Right lung (tissue), 5 donors: ENCODE results near the gene VSTM4. TPM values are rescaled to one million over a fixed set of nuclear protein-coding genes. Genes with fewer than 3 reads are reported as not detected.

ENCODE experiments used
- DNase-seq, 2 donors: peaks; one replicate each; pipeline ENCODE4 v3.0.0-alpha.2; 2013
- polyA plus RNA-seq, 5 donors: library from polyadenylated mRNA; unstranded; fragments of 120-200 nt; gene quantifications; one replicate each; pipeline versions ENCODE4 v1.2.1 to v1.2.3, GENCODE V29; 2013; ENCODE audit warnings: inconsistent platforms in 1 of 5, low replicate concordance in 1 of 5; ENCODE audit not compliant: insufficient read length in 5 of 5, insufficient read depth in 1 of 5

Gene VSTM4
- polyA plus RNA-seq, 5 donors: 28.7 to 34.3 (median 30.6) TPM

DNA sequence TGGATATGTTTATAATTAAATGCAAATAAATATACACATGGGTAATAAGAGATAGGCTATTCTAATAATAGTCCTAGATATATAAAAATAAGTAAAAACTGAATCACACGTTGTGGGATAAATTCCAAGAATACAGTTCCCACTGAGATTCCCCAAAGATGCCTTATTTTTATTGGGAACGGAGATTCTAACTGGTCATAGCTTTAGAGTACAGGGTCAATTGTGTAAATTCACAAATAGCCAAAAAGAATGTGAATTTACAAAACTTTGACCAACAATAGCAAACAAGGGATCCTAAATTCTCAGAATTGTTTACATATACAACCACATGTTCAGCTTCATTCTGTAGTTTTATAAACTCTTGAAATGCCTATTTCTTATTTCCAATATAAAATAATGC, 65.0 kb downstream of the VSTM4 start:
- no peak for DNase-seq

DNA sequence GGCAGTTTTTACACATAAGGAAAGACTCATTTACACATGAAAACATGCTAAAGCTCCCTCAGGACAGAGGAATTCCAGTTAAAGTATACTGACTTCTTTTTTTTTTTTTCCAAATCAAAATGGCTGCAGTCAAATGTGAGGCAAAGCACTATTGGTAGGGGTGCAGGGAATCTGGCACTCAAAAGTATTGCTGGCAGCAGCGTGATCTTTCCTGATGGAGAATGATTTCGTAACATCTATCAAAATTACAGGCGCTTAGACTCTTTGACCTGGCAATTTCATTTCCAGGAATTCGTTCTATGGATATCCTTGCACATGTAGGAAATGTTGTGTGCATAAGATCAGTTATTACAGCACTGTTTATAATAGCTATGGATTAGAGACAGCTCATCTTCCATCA, 65.7 kb downstream of the VSTM4 start:
- DNase-seq: peak; percentile 40 to 45

DNA sequence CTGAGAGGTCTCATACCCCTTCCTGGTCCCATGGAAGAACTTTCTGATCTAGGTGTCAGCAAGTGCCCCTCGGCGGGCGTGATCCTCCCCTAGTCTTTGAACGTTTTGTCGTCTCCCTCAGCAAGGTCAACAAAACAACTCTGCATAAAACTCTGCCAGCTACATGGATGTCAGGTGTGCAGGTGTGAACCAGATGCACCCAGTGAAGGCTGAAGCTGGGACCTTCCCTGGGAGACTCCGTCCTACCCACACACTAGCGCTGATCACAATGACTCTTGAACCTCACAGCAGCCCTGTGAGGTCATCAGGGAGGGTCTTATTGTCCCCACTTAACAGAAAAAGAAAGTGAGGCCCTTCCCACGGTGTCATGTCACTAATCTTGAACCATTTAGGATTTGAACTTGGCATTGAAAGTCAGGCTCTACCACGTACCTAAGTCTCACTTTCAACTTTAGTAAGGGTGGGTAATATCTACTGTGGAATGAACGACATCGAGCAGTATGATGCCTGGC, 68.1 kb downstream of the VSTM4 start:
- DNase-seq: no peak

DNA sequence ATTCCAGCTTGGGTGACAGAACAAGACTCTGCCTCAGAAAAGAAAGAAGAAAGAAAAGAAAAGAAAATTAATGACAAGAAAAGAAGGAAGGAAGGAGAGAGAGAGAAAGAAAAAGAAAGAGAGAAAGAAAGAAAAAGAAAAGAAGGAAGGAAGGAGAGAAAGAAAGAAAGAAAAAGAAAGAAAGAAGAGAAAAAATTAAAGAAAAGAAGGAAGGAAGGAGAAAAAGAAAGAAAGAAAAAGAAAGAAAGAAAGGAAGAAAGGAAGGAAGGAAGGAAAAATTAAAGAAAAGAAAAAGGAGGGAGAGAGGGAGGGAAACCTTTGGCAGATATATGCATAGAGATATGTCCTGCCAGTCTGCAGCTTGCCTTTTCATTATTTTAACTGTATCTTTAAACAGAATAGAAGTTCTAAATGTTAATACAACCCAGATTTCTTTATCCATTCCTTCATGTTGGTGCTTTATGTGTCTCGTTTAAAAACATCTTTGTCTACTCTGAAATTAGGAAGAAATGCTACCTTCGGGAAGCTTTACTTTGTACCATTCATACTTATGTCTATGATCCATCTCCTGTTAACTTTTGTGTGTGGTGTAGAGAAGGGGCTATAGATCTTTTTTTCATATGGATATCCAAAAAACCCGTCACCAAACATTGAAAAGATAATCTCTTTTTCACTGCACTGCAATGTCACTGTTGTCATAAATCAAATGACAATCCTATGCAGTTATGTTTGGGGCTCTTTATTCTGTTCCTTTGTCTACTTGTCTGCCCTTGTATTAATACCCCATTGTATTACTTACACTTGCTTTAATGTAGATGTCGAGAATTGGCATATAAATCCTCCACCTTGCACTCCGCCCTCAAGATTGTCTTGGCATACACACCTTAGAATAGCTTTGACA, 70.8 kb downstream of the VSTM4 start:
- DNase-seq: no peak

DNA sequence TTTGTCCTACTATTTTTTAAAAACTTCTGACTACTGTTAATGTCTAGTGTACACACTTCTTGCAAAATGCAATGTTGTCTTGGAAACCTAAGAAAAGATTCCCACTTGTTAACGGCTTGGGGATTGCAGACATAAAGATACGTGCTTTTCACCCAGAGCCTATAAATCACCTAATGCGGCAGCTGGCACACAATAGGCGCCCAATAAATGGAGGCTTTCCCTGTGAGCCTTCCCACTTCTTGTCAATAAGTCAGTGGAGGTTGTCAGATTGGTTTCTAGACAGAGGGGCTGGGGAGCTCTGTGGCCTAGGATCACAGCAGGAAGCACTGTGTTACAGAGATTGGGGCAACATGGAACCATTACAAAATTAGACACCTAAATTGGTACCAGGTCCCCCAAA, 74.7 kb downstream of the VSTM4 start:
- DNase-seq: no peak

DNA sequence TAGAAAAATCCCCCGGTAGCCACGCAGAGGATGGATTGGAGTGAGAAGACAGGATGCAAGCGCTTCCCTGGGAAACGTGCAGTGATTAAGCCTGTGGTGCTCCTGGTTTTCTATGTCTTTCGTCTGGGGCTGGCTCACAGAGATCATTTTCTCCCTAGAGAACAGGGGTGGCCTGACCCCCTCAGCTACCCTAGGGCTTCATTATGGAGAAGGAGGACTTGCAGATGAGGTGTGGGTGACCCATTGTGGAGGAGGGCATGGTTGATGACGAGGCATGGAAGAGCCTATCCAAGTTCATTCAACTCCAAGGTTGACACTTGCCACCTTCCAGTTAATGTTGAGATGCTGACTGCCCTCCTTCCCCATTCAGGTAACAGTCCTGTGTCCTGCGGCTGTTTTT, 75.9 kb downstream of the VSTM4 start:
- no peak for DNase-seq

DNA sequence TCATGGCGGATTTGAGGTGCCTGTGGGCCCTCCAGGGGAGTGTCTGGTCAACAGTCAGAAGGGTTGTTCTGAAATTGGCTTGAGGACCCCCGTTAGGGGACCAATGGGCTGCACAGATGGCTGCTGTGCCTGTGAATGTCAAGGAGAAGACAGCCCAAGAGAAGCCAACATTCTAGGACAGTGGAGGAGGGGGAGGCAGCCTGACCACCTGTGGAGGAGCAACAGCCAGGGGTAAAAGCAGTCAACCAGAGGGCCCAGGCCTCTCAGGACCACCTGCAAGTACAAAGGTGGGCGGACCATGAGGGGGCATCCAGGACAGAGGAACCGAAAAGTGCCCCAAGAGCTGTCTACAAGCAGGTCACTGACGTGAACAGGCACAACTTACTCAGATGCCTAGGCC, 76.6 kb downstream of the VSTM4 start:
- DNase-seq: no peak

DNA sequence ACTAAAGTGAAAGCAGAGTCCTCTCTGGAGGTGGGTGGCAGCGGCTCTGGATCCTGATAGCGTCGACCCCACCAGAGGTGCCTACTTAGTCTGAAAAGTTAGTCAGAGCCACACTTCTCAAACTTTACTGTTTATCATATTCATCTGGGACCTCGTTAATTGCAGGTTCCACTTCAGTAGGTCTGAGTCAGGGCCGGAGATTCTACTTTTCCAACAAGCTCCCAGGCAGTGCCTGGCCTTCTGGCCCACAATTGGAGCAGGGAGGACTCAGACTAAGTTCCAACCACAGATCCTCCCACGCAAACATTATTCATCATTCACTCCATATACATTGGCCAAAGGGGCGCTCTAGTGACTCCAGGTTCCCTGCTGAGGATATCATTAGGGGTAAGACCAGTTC, 78.1 kb downstream of the VSTM4 start:
- DNase-seq: no peak

DNA sequence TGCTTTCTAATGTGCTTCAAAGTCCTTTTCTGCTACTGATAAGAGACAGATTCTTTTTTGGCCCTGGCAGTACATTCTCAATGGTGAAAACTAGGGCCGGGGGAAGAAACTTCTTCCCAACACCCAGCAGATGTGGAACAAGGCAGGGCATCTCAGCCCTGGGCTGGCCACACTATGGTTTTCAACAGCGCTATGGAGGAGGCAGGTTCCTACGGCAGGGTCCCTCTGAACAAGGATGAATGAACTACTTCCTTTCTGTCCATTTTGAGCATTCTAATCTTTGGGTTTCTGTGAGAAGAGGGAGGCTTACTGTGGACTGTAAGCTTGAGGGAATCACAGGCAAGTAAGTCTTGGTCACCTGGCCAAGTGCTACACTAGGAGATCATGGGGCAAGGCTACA, 78.7 kb downstream of the VSTM4 start:
- DNase-seq: no peak

DNA sequence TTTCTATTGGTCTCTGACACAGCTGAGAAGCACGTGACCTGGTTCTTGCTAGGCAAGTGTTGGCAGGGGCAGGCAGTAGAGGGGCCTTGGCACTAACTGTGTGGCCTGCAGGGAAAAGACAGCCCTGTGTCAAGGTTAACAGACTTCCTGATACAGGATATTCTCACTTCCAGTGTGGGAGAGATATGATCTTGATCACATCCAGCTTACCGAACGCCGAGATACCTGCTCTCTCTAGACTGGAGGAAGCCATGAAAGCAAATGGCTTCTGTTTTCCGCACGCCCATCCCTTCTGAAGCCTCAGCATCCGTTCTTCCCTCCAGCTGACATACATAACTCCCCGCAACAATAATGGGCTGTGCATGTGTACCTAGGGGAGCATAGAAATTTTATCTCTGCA, 79.4 kb downstream of the VSTM4 start:
- no peak for DNase-seq

DNA sequence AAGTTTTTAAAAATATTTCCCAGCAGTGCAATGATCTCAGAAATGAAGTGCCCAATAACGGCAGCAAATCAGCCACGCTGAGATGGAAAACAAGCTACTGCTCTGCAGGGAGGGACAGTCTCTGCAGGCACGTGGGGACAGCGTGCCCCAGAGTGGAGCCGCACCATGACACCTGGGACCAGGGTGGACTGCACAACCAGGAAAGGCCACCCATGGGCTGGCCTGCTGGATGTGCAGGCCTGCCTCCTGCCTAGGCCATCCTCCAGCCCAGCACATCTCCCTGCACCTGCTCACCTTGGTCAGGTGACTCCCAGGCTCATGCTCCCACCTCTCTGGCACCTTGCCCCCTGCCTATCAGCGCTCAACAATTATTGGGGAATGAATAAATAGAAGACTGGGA, 80.4 kb downstream of the VSTM4 start:
- DNase-seq: no peak

DNA sequence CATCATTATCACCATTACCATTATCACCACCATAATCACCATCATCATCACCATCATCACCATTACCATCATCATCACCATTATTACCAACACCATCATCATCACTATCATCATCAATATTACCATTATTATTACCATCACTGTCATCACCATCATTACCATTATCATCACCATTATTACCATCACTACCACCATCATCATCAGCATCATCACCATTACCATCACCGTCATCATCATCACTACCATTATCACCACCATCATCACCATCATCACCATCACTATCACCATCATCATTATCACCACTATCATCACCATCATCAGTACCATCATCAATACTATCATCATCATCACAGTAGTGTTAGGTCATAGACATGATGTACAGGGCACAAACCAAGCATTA, 81.4 kb downstream of the VSTM4 start:
- DNase-seq: no peak

DNA sequence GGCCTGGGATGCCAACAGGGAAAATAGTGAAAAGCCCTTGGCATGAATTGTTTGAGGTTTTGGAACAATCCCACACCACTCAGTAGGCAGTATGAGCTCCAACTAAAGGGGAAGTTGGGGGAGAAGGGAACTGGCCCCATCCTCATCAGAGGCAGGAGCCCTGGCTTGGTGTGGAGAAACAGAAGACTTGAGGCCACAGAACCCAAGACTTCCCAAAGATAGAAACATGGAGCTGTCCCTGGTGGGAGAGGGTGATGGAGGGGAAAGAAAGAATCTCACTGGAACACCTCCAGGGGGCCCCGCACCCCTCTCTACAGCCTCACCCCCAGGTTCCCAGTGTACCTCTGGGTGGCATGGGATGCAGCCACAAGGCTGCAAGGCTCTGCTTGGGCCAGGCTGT, 85.7 kb downstream of the VSTM4 start:
- no peak for DNase-seq

DNA sequence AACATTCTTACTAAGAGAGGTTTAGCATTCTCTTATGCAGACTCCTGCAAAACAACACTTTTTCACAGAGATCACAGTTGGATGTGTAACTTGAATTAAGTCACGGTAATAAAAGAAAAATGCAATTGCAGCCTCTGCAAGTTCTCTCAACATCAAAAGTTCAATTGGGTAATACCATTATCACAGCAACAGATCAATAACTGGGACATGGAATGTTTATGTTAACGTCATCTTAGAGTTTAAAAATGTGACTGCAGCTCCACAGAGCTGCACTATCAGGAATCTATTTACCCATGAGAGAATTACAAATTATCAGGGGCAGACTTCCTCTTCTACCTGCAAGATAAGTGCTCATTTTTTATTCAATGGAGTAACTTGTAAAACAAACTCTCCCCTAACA, 86.7 kb downstream of the VSTM4 start:
- DNase-seq: no peak

DNA sequence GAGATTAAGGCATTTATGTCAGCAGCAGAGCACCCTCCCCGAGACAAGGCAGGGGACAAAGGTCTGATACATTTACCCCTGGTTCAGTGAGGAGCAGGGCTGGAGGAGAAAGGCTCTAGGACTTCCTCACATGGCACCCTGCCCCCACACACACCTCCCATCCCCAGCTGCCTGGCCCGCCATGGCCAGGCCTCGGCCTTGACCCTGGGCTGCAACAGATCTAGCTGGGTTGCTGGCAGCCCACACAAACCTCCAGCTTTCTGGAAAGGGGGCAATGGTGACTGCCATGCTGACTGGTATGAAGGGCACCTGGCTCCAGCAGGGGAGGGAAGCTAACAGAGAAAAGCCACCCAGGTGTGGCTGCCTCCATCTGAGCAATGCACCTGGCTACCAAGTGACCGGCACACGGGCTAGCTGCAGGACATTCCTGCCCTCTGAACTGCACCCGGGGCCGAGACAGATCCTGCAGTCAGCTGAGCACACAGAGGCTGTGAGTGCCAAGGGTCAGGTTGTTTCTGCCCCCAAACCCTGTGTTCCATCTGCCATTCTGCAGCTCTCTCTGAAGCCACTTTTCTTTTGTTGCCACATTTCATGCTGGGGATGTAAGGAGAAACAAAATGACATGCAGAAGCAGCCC, 89.9 kb downstream of the VSTM4 start:
- no peak for DNase-seq

DNA sequence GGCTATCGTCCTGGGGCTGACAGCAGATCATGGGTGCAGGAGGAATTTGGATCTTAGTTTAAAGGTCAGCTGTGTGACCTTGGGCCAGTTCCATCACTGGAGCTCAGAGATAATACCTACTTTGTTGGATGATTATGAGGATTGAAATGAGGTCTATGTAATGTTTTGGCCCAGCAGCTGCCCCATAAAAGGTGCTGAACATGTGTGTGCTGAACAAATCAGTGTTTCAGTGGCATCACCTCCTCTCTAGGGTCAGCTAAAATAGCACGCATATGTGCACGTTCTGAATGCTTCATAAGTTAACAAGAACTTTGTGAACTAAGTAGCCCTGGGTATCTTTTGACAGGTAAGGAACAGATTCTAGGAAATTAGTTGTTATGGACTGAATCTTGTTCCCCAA, 90.8 kb downstream of the VSTM4 start:
- no peak for DNase-seq

DNA sequence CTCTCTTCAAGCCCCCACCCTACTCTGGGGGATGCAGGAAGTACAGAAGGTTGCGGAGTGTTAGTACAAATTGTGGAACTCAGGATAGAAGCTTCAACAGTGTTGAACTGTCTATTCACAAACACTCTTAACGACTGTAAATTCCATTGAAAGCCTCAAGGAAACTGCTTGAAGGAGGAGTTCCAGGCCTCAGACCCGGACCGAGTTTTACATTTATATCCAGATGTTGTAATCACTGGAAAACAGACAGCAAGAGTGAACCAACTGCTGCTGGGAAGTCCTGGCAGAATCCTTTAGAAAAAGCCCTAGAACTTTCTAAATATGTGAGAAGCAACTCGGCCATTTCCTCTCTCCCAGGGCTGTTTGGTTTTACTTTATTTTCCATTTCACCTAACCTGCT, 91.6 kb downstream of the VSTM4 start:
- DNase-seq: peak; percentile 62 to 72

DNA sequence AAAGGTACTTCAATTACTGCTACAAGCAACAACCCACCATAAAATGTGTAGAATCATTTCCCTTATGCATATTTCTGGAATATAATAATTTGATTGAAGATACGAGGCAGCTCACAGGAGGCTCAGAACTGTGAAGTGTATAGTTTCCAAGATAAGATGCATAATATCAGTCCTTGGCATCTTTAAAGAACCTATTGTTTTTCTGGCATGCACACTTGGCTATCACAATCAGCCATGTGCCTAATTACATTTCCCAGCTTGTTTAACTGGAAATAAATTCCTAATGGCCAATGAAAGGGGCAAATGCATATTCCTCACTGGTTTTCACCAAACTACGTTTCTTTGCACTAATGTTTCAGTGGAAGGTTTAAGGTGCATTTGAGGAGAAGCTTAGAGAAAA, 92.3 kb downstream of the VSTM4 start:
- DNase-seq: no peak

DNA sequence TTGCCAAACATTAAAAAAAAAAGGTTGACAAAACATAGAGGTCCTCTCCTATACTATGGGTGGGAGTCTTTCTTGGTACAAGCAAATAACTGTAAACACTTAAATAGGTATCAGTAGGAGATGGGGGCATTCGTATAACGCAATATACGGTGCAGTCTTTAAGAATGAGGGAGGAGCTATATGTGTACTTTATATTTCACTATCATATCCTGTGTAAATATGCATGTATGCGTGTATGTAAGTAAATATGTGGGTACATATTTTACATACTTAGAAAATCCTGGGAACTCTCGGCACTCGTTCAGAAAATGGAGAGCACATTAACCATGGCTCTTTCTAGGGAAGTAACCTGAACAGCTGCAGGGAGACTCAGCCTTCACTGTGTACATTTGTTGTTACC, 93.6 kb downstream of the VSTM4 start:
- DNase-seq: no peak

DNA sequence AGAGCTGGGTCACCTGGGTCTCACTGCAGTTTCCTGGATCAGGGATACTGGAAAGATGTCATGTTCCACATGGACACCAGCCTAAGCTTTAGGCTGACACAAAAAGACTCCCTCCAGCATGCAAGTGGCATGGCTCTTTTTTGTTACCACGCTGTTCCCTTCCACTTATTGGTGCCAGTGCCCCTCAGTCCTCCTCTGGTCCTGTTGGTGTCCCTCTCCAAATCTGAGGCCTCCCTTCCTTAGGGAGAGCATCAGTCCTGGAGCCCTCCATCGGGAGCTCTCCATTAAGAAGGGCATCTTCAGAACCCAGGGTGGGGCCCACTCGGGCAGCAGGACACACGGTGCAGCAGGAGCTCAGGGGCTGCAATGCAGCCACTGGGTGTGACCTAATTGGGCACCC, 99.6 kb downstream of the VSTM4 start:
- no peak for DNase-seq

DNA sequence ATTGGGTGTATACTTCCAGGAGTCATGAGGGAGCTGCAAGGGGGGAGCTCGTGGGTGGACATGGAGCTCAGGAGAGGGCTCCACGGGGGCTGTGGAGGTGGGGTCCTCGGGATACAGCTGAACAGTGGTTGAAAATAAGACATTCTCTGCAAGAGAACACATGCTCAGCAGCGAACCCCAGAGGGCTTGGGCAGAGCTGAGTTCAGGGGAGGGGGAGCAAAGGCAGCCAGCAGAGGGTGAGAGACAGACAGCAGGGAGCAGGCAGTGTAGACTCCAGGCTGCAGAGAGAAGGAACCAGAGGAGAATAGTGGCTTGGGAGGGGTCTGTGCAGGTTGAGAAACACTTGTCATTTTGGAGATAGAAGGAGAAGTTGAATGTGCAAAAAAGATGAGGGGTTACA, 102.7 kb downstream of the VSTM4 start:
- no peak for DNase-seq

DNA sequence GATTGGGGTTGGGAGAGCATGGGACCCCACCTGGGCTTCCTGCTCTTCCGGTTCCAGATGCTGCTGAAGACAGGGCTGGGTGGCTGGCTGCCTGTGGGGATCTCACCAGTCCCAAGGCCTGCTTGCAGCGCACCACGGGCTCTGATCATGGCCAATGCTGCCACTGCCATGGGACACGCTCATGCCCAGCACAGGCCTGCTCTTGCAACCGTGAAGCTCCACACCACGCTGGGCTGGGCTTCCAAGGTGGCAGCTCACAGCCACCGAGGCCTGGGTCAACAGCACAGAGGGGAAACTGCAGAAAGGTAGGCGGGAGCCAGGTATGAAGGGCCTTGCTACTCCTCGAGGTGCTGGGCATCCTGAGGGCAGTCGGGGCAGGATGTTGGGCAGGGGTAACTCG, 103.6 kb downstream of the VSTM4 start:
- DNase-seq: no peak

DNA sequence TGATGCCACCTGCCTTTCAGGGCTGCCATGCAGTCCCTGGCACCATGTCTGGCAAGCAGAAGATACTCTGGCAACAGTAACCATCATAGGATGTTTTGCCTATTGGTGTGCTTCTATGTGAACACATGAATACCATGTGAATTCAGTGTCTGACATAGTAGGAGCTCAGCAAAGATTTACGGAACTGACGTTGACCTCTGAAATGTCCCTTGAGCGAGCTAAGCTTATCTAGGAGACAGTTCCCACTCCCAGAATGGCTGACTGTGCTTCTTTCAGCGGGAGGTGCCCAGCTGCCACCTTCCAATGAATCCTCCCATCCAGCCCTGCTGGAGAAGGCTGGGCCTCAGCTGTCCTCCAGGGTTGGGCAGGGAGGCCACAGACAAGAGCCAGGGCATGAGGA, 104.5 kb downstream of the VSTM4 start:
- DNase-seq: no peak
